Stimulated activated CD4-positive, alpha-beta T cell treated with anti-CD3 and anti-CD28 coated beads, Interleukin-4, amount 100 ng/mL, for 4 hours (primary cell): ENCODE data around the gene HRH2.
A peak's percentile ranks its signal among the peaks of the same experiment; 100 is the strongest.

Source experiments
- DNase-seq, 2 experiments: peaks; one replicate each; pipeline ENCODE4 v3.0.0-alpha.2; 2020

HRH2 gene

GRCh38 chr5:175694371-175695160, 36.7 kb downstream of the HRH2 start:
- DNase-seq, result no peak

- DNase-seq, result no peak
These were observed 37.6 kb downstream of the HRH2 start for GRCh38 chr5:175695161-175696126.

- DNase-seq, result peak; percentile 71 to 76
These were observed 38.4 kb downstream of the HRH2 start for GRCh38 chr5:175696139-175696854.

GRCh38 chr5:175696855-175697198, 39.0 kb downstream of the HRH2 start:
- no peak for DNase-seq

GRCh38 chr5:175697846-175698245, 40.0 kb downstream of the HRH2 start:
- no peak for DNase-seq

- no peak for DNase-seq
These were observed 40.7 kb downstream of the HRH2 start for GRCh38 chr5:175698401-175699115.

GRCh38 chr5:175700991-175701390, 43.1 kb downstream of the HRH2 start:
- DNase-seq, result no peak

GRCh38 chr5:175701797-175702196, 43.9 kb downstream of the HRH2 start:
- no peak for DNase-seq

- no peak for DNase-seq
These were observed 48.6 kb downstream of the HRH2 start for GRCh38 chr5:175706499-175706898.

DNA sequence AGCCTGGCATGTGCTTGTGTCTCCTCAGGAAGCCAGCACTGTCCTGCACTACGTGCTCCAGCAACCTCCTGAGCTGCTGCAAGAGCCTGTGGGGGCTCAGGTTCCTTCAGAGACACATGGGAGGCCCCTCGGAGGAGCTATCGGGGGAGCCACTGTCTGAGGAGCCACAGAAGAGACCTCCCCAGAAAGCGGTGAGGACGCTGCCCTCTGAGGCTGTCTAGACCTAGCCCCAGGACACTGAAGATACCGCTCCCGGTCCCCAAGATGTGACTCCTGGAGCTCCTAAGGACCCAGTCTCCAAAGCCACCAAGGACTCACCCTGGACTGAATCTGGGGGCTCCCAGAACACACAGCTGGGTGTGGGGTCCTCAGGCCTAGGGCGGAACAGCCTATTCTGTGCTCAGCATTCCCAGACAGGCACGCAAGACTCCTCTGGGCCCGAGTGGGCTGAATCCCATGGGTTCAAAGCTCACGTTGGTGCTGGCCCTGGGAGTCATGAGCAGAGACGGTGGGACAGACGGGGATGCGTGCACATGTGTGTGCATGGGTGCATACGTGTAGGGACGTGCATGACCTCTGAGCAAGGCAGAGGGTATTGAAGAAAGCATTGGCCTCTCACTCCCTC, 50.0 kb downstream of the HRH2 start:
- DNase-seq, result no peak

DNA sequence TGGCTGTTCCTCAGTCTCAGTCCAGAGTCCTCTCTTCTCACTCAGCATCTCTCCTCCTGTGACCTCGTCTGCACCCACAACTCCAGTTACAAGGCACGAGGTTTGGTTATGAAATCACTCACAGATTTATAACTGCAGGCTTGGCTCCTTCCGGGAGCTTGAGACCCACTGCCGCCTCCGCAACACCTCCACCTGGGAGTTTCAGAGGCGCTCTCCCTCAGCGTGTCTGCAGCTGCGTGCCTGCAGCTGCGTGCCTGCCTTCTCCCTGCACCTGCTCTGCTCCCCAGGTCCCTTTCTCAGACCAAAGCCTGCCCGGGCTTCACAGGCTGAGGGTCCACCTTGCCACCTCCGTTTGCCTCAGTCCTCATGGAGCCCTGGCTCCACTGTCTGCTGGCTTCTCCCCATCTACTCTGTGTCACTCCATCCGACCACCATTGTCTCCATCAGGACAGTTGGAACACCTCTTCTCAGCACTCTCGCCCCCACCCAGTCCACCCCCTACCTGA, 51.5 kb downstream of the HRH2 start:
- no peak for DNase-seq

DNA sequence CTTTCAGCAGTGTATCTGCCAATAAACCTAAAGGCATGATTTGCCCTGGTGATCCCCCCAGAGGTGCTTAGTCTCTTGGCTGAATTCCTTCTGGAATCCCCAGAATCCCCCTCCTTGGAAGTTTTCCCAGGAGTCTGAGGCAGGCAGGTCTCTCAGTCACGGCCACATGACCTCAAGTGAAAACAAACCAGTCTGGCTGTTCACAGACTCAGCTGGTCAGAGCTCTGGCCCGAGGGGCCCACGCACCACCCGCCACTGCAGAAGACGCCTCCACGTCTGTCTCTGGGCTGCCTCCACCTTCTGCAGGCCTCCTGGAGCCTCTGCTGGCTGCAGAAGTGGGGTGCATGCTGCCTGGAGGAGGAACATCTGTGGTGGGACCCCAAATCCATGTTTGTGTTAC, 52.5 kb downstream of the HRH2 start:
- no peak for DNase-seq

- no peak for DNase-seq
These were observed 53.2 kb downstream of the HRH2 start for GRCh38 chr5:175711031-175711430.

- no peak for DNase-seq
These were observed 53.8 kb downstream of the HRH2 start for GRCh38 chr5:175711472-175712312.

DNA sequence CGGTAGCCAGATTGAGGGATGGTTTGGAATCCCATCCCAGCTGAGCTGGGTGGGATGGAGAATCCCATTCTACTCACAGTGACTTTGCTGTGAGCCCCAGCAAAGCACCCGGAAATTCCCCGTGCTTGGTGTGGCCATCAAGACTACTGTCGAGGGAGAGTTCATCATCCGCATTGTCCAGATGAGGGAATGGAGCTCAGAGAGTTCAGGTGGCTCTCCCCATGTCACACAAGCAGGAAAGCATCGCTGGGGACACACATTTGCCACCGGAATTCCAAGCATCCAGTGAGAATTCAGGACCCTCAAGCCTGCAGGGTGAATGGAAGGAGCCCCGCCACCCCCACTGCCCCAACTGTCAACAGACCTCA, 54.4 kb downstream of the HRH2 start:
- no peak for DNase-seq

DNA sequence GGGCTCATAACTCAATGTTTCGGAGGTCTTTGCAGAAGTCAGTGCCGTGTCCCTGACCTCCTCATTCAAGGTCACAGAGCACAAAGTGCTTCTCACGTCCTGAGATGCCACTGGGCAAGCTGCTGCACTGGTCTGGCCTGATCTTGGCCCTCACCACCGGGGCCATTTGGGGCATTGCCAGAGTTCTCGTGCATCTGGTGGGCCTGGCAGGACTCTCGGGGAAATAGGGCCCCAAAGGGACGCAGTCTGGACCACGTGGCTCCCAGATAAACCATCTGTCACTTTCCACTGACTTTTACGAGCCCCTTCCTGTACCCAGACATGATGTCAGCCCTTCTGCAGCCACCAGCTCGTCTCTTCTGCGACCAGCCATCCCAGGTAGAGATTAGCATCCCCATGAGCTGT, 54.8 kb downstream of the HRH2 start:
- no peak for DNase-seq

- DNase-seq, result no peak
These were observed 56.1 kb downstream of the HRH2 start for GRCh38 chr5:175713930-175714329.

GRCh38 chr5:175714479-175715085, 56.7 kb downstream of the HRH2 start:
- no peak for DNase-seq

DNA sequence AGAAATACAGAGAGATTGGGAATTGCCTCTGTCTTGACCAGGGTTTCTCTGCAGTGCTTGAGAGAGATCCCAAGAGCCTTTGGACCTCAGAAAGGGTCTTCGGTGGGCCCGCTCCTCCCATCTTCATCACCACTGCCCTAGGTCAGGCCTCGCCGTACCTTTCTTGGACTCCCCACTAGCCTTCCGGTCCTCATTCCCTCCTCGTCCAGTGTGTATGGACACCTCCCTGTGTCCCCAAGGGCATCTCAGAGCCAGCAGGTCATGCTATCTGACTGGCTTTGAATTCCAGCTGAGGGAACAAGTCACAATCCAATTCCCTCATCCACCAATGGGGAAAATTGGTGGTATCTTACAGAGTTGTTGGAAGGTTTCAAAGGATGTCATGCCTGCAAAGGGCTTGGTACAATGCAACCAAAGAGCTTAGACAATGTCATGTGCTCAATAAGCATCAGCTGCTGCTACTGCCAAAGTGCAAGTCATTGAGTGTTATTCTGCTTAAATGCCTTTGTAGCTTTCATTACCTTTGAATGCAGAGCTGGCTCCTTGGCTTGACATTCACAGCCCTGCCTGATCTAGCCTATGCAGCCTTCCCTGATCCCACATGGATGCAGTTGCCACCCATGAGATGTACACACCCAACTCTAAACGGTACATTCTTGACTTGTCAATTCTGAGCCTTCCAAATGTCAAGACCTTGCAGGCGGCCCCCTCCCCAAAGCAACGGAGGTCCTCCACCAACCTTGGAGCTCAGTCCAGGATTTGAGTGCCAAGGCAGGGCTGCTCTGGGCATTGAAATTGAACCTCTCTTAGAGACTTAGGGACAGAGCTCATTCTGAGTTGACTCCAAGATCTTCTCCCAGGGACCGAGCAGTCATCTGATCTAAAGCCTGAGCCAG, 58.0 kb downstream of the HRH2 start:
- DNase-seq, result no peak

- no peak for DNase-seq
These were observed 60.0 kb downstream of the HRH2 start for GRCh38 chr5:175717837-175718236.
